CD4-positive, alpha-beta T cell treated with Interleukin-10 for 1 hour (primary cell): ENCODE measurements around the gene PLXND1.

ENCODE experiments used
- DNase-seq: peaks from one replicate; pipeline ENCODE4 v3.0.0-alpha.2; 2020

Gene PLXND1

GRCh38 chr3:129579991-129580390 lies 26.5 kb downstream of the PLXND1 start:
- no peak for DNase-seq

DNA sequence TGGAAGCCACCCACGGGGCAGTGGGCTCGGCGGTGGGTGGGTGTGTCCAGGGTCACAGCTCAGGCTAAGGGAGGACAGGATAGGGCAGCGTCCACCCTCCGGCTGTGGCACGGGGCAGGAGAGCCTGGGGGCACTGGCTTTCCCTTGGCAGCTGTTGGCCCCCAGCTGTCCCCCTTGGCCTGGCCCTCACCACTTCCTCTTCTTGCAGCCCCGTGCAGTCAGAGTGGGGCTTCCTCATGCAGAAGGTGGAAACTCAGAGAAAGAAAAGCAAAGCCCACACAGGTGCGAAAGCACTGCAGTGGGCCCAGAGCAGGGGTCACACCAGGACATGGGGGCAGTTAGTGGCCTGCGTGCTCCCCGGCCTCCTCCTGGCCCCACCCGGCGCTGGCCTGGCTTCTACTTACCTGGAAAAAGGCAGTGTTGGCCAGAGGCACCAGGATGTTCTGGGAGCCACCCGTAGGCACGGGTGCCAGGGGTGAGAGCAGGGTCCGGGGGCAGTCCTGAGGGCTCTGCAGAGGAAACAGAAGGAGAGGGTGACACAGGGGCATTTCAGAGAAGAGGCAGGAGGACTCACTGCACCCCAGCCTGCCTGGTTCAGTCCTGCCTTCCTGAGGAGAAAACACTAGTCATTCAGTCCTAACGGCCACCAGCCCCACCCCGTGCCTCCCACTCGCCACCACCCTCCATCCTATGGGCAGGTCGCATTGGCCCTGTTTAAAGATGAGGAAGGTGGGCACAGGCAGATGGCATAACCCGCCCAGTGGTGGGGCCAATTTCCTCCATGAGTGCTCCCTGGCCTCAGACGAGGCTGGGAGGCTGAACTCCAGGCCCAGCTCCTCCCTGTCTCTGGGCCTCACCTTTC lies 28.3 kb downstream of the PLXND1 start:
- DNase-seq: no peak

GRCh38 chr3:129577366-129577765 lies 29.1 kb downstream of the PLXND1 start:
- DNase-seq: no peak

DNA sequence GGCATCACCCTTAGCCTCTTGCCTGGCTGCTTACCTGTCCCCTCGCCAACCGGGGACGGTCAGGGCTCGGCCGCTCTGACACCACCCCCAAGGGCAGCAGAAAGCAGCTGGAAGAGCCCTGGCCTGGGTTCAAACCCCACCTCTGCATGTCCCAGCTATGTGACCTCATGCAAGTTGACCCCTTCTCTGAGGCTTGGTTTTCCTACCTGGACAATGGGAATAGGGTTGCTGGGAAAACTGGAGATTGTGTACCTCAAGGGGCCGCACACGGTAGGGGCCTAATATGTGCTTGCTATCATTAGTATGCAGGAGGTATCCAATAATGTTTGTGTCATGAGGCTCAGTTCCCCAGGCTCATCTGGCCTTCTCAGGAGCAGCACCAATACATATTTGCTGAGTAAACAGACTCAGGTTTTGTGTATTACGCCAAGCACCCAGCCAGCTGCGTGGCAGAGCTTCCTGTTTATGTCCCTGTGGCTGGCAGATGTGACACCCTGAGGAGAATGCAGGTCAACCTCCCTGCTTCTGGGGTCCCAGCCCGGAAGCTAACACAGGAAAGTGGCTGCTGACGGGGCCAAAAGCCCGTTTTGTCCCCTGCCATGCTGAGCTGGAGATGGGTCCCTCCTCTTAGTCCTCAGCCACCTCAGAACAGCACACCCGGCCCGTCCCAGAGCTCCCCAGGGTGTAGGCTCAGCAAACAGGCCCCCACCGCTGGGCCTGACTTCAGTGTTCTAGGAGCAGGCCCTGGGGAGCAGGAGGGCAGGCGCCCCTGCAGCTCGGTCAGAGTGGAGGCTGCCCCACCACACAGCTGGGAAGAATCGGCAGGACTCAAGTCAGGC lies 29.7 kb downstream of the PLXND1 start:
- DNase-seq: peak; percentile 79

DNA sequence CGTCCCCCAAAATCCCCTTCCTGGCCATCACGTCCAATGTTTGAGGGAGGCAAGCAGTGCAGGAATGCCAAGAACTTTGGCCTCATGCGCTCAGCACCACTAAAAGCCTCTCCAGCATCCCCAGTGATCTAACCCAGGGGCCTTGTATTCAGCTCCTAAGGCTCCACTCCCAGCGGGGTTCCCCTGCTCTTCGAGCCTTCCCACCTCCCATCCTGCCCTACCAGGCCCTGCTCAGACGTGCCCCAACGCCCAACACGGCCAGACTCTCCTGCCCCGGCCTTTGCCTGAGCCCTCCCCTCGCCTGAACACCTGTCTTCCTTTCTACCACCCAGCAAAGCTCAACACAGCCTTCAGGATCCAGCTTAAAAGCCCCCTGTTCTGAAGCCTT lies 30.5 kb downstream of the PLXND1 start:
- DNase-seq: no peak

GRCh38 chr3:129575233-129575996 lies 31.1 kb downstream of the PLXND1 start:
- no peak for DNase-seq

GRCh38 chr3:129574206-129574605 lies 32.3 kb downstream of the PLXND1 start:
- no peak for DNase-seq

GRCh38 chr3:129573493-129573892 lies 33.0 kb downstream of the PLXND1 start:
- DNase-seq: no peak

GRCh38 chr3:129572603-129573002 lies 33.9 kb downstream of the PLXND1 start:
- DNase-seq: no peak

GRCh38 chr3:129571605-129572547 lies 34.6 kb downstream of the PLXND1 start:
- no peak for DNase-seq

- no peak for DNase-seq
These were observed 36.6 kb downstream of the PLXND1 start for GRCh38 chr3:129569856-129570255.

GRCh38 chr3:129567939-129568338 lies 38.5 kb downstream of the PLXND1 start:
- DNase-seq: no peak

DNA sequence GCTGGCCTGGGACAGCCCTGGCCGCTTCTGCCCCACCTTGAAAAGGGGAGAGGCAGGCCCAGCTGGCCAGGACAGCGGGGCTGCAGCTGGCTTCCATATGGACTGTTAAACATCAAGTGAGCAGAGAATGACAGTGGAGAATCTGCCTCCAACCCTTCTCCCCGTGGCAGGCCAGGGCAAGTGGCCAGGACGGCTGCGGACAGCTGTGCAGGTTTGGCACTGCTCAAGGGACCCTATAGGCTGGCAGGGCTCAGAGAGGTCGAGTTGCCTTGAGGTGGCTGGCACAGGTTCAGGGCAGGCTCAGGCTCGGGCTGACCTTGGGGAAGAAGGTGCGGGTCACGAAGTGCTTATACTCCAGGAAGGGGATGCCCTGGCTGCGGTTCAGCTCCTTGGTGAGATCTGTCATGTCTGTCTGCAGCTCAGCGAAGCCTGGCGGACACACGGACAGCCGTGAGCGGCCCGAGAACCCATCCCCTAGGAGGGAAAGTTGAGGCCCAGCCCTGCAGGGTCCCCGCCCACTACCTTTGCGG lies 39.2 kb downstream of the PLXND1 start:
- DNase-seq: no peak

DNA sequence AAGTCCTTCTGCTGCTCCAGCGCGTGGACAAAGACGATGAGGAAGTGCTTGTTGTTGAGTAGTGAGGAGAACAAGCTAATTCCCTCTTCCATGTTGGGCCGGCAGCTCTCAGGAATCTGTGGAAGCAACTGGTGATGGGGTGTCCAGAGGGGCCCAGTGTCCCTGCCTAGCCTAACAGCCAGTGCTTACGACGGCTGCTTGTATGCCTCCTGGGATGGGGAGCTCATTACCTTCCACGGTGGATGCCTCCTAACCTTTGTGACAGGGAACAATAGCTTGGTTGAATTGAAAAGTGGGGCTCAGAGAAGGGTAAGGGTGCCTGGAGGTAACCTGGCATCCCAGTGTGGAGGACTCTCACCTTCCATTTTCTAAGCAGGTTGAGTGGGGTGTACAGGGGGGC lies 40.6 kb downstream of the PLXND1 start:
- no peak for DNase-seq

DNA sequence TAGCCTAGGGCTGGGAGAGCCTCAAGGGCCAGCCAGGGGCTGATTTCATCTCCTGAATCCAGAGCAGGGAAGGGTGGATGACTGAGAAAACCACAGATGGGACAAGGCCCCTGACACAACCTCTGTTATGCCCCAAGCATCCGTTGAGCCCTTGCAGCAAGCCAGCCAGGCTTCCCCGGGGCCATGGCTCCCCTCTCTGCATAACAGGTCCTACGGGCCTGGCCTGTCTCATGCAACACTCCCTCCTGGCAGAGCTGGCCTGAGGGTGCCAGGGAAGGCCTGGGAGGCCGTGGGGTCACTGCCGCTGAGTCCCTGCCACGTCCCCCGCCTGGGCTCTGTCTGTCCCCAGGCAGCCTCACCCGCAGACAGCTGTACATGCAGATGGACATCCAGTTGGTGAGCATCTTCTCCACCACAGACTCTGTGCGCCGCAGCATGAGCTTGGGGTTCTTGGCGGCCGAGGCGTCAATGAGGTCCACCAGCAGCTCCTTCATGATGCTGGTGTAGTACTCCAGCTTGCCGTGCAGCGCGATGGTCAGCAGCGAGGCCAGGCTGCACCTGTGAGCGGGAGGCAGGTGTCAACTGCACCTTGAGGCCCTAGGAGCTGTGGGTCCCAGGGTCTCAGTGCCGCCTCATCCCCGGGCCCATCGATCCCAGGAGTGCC lies 41.4 kb downstream of the PLXND1 start:
- no peak for DNase-seq

DNA sequence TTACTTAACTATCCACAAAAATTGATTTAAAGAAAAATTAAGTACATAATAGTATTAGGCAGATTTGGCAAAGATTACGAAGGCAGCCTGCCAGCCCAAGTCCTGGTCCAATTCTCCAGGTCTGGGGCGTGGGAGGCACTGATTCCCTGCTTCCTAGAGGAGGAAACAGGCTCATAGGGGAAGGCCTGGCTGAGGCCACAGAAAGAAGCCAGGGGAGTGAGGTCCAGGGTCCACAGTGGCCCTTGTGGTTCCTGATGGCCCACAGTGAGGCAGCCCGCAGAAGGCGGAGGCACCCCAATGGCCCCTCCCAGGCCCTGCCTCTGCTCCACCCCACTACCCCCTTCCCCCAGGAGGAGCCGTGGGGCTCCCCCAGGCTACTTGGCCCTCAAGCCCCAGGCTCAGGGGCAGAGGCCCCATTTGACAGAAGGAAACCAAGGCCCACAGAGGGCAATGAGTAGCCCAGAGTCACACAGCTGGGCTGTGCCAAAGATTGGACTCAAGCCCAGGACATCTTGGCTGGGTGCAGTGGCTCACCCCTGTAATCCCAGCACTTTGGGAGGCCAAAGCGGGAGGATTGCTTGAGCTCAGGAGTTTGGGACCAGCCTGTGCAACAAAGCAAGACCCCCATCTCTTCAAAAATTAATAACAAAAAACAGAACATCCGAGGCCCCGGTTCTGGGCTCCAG lies 42.5 kb downstream of the PLXND1 start:
- DNase-seq: no peak

DNA sequence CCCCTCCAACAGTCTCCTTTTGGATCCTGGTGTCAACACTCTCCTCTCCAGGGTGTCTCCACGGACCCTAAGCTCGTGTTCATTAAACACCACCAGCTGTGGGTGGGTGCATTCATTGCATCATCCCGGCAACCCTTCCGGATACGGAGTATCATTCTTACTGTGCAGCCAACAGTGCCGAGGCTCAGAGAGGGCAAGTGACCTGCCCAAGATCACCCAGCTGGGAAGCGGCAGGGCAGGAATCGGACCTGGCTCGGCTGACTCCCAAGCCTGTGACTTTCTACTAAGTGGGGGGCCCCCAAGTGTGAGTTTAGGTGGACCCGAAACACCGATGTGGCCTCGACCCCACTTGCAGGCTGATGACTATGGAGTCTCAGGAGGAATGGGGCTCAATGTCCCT lies 43.1 kb downstream of the PLXND1 start:
- DNase-seq: no peak

DNA sequence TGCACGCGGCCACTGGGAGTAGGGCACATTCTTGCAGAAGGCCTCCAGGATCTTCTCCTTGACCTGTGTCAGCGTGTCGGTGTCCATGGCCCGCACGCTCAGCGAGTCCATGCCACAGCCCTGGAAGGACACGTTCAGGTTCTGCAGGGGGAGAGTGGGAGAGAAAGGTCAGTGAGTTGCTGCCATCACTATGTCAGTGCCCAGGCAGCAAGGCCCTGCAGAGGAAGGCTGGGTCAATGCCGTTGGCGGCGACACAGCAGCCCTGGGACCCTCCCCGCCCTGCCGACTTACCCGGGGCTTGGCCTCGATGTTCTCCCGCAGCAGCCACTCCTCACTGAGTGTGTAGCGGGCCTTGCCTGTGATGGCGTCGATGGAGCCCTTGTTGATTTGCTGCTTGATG lies 43.7 kb downstream of the PLXND1 start:
- no peak for DNase-seq

- no peak for DNase-seq
These were observed 44.7 kb downstream of the PLXND1 start for GRCh38 chr3:129561619-129562248.

DNA sequence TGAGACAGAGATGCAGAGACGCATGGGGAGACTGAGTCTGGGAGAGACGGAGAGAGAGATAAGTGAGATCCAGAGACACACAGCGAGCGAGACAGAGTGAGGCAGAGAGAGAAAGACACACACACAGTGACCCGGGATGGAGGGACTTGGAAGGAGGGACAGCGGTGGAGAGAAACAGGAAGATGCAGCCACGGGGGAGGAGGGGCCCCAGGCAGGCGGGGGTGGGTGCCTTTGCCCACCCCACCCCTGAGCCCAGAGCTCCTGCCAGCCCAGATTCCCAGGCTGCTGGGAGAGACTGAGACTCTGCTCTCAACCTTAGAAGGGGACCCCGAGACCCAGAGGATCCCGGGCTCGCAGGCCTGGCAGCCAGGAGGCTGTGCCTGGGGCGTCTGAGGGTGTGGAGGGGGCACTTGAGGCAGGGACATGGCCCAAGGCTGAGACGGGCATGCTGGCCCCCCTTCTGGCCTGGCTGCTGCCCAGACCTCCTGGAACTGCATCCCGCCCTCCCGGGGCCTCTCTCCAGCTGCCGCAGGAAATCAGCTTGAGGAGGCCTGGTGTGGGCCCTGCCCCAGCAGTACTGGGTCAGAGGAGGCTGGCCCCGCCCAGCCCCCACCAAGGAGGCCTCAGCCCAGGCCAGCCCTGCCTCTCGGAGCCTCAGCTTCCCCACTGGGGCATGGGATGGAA lies 45.4 kb downstream of the PLXND1 start:
- no peak for DNase-seq
